ENCODE results near the gene CPEB3. TPM values are rescaled to one million over a fixed set of nuclear protein-coding genes. Genes with fewer than 3 reads are reported as not detected.
"Not testable (repeated sequence)": the region's sequence is repeated elsewhere in the genome, so short reads cannot be mapped to it uniquely, and the experiment has no call there.

The CPEB3 gene
- total and polyA plus RNA-seq, 12 donors = 0.71 to 17.6 (median 13.3) TPM

DNA sequence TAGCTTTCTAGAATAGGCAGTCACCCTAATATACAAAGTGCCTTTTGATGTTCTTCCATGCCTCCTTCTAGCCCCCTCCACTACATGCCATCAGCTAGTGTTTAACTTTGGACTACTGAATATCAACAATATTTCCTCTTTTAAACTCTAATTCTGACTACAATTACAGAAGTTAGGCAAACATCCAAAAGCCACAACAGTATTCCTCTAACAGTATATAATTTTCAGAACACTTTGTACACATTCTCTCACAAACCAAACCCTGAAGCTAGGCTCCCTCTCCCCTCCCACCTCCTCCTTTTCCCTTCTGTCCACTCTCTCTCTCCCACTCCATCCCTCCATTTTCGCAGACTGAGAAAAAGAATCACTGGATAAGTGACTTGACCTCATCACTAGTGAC lies 59.7 kb downstream of the CPEB3 start:
- H3K4me3 ChIP-seq = no peak overlapping the region
- peaks cover 0 to 47% (median 16%) of the 10 kb centered on the region in 9 donors for H3K4me1 ChIP-seq
- intact Hi-C loops (cut with DNase I) = loop anchor here in 2 of 10 donors (10.0 kb wide), 1 partner anchor 126 kb away; no protein-coding TSS in a partner anchor
- TF ChIP-seq, protein P1, sequence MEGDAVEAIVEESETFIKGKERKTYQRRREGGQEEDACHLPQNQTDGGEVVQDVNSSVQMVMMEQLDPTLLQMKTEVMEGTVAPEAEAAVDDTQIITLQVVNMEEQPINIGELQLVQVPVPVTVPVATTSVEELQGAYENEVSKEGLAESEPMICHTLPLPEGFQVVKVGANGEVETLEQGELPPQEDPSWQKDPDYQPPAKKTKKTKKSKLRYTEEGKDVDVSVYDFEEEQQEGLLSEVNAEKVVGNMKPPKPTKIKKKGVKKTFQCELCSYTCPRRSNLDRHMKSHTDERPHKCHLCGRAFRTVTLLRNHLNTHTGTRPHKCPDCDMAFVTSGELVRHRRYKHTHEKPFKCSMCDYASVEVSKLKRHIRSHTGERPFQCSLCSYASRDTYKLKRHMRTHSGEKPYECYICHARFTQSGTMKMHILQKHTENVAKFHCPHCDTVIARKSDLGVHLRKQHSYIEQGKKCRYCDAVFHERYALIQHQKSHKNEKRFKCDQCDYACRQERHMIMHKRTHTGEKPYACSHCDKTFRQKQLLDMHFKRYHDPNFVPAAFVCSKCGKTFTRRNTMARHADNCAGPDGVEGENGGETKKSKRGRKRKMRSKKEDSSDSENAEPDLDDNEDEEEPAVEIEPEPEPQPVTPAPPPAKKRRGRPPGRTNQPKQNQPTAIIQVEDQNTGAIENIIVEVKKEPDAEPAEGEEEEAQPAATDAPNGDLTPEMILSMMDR (IDR thresholded peaks at IDR 0.05) = no peak
- no peak for DNase-seq
- H3K9me3 ChIP-seq = no peaks in the 10 kb centered on the region
- WGBS, 2 donors = 67 to 78% methylated on average over 1 of the region's 1 CpG
- H3K36me3 ChIP-seq = peaks cover 0 to 66% (median 4%) of the 10 kb centered on the region in 9 donors
- no peaks in the 10 kb centered on the region for H3K27me3 ChIP-seq
- peak overlapping the region in 1 of 10 donors; percentile 26 for H3K27ac ChIP-seq
- ATAC-seq = no peak

DNA sequence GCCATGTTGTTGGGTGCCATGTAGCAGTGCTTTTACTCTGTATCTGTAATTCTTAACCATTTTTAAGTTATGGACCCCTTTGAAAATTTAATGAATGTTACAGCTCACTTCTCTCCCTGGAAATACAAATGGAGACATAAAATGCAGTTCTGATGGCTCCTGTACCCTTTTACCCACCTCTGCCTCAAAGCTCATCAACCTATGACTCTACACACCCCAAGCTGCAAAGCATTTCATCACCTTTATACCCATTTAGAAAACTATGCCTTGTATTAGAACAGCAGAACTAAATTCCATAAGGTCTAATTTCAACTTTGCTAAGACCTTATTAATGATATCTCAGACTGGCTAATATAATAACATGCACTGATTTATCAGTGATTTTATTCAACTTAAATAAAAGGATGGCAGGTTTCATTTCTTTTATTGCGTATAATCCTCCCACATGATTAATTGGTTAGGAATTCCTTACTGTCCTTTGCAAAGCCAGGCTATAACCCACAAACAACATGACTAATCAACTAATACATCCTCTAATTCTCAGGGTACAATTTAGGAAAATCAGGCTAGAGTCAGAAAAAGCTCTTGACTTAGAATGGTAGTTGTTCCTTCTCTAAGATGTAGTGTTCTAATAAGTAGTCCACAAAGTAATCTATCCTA lies 68.1 kb downstream of the CPEB3 start:
- H3K27me3 ChIP-seq = no peaks in the 10 kb centered on the region
- ATAC-seq (no peak), DNase-seq (no peak)
- peaks cover 0 to 7% (median 0%) of the 10 kb centered on the region in 9 donors for H3K4me1 ChIP-seq
- intact Hi-C loops (cut with DNase I) = no loop called here
- TF ChIP-seq, protein P1 (IDR thresholded peaks at IDR 0.05) = no peak
- no peaks in the 10 kb centered on the region for H3K9me3 ChIP-seq
- no peak overlapping the region for H3K27ac ChIP-seq
- no peak overlapping the region for H3K4me3 ChIP-seq
- WGBS, 2 donors = 85 to 95% methylated on average over 1 of the region's 1 CpG
- H3K36me3 ChIP-seq = peaks cover 0 to 22% (median 0%) of the 10 kb centered on the region in 9 donors

DNA sequence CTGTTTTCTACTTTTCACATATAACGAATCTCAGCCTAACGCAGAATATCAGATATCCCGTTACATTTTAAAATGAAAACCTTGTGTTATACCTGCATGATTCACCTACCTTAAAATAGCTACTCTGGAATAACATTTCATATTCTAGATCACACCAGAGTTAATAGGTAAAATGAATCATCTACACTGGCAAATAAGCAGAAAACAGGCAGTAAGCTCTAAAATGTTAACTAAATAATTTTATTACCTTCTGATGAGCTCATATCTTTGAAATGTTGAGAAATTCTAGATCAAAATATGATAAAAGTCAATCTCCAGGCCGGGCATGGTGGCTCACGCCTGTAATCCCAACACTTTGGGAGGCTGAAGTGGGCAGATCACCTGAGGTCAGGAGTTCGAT lies 71.3 kb downstream of the CPEB3 start:
- TF ChIP-seq, protein P1 (IDR thresholded peaks at IDR 0.05) = no peak
- H3K36me3 ChIP-seq = peaks cover 0 to 20% (median 0%) of the 10 kb centered on the region in 9 donors
- no peak overlapping the region for H3K4me3 ChIP-seq
- DNase-seq (no peak), ATAC-seq (no peak)
- peaks cover 0 to 10% (median 0%) of the 10 kb centered on the region in 9 donors for H3K4me1 ChIP-seq
- no peaks in the 10 kb centered on the region for H3K9me3 ChIP-seq
- no peak overlapping the region for H3K27ac ChIP-seq
- intact Hi-C loops (cut with DNase I) = no loop called here
- 89 to 95% methylated on average over 6 of the region's 6 CpGs for WGBS, 2 donors
- no peaks in the 10 kb centered on the region for H3K27me3 ChIP-seq

DNA sequence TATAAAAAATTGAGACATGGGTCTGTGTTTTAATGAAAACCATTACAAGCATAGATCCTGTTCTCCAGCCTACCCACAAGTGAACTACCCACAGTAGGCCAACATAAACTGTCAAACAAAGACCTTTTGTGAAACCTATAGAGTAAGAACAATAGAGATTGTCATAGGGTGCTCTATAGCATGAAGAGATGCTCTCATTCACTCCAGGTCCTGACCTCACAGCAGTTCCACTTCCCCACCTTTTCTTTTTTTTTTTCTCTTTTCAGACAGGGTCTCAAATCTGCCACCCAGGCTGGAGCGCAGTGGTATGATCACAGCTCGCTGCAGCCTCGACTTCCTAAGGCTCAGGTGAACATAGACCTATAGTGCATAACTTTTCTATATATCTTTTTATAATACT lies 72.3 kb downstream of the CPEB3 start:
- Histone ChIP-seq H3K27ac (no peak overlapping the region), H3K4me1 (peaks cover 0 to 12% (median 0%) of the 10 kb centered on the region in 9 donors), H3K36me3 (peaks cover 0 to 20% (median 0%) of the 10 kb centered on the region in 9 donors), H3K9me3 (no peaks in the 10 kb centered on the region), H3K4me3 (no peak overlapping the region), H3K27me3 (no peaks in the 10 kb centered on the region)
- intact Hi-C loops (cut with DNase I) = no loop called here
- DNase-seq = no peak
- no peak for ATAC-seq
- TF ChIP-seq, protein P1 (IDR thresholded peaks at IDR 0.05) = no peak
- WGBS, 2 donors = 95 to 96% methylated on average over 3 of the region's 3 CpGs

DNA sequence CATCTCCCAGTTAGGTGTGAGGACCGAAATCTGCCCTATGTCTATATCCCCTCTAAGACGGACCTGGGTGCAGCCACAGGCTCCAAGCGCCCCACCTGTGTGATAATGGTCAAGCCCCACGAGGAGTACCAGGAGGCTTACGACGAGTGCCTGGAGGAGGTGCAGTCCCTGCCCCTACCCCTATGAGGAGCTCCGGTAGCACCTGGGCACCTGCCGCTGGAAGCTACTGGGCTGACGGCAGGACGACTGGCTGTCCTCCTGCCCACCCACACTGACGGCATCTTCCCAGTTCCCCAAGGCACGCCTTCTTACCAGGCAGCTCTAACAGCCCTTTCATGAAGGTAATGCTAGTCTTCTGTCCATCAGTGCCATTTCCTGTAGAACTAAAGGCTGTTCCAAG lies 74.3 kb downstream of the CPEB3 start:
- ATAC-seq = peak in 1 of 8 donors; percentile 27
- WGBS, 2 donors = 89 to 91% methylated on average over 12 of the region's 12 CpGs
- peaks cover 0 to 18% (median 0%) of the 10 kb centered on the region in 9 donors for H3K36me3 ChIP-seq
- DNase-seq; intact Hi-C loops (cut with DNase I); H3K27ac ChIP-seq; H3K4me3 ChIP-seq; H3K4me1 ChIP-seq; H3K27me3 ChIP-seq; H3K9me3 ChIP-seq: not testable (repeated sequence)

DNA sequence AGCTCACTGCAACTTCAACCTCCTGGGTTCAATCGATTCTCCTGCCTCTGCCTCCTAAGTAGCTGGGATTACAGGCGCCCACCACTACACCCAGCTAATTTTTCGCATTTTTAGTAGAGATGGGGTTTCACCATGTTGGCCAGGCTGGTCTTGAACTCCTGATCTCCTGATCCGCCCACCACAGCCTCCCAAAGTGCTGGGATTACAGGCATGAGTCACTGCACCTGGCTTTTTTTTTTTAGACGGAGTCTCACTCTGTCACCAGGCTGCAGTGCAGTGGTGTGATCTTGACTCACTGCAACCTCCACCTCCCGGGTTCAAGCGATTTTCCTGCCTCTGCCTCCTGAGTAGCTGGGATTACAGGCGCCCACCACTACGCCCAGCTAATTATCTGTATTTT lies 75.7 kb downstream of the CPEB3 start:
- intact Hi-C loops (cut with DNase I); H3K27ac ChIP-seq; H3K9me3 ChIP-seq; DNase-seq; H3K4me3 ChIP-seq; H3K27me3 ChIP-seq; ATAC-seq: not testable (repeated sequence)
- Histone ChIP-seq H3K4me1 (peaks cover 0 to 18% (median 4%) of the 10 kb centered on the region in 9 donors), H3K36me3 (peaks cover 0 to 10% (median 0%) of the 10 kb centered on the region in 9 donors)
- WGBS, 2 donors = 94% methylated on average over 9 of the region's 9 CpGs

Measured in heart right ventricle (tissue), 16 donors.